ENCODE data around the gene BCAP29. TPM values are rescaled to one million over a fixed set of nuclear protein-coding genes. Genes with fewer than 3 reads are reported as not detected.

The BCAP29 gene
- total RNA-seq, 1 donor from 2014 or later = 73.0 TPM

DNA sequence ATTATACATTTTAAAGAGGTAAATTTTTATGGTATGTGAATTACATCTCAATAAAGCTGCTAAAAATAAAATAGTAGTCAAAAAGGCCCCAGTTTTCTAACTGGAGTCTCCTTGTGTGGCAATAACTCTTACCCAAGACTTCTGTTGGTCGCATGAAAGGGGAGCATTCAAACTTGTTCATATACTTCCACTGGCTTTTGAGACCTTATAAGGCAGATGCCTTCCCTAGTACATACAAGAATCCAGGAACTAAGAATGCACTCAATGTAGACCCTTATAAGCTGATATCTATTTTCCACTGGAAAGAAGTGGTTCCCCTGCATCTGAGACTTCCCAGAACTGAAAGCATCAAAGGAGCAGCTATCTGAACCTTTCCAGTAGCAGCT lies 13.0 kb downstream of the BCAP29 start:
- Mint-ChIP-seq H3K9me3 (ENCODE audit: low read depth) (no peaks in the 10 kb centered on the region), H3K4me1 (ENCODE audit: low read depth) (peaks cover 38% of the 10 kb centered on the region), H3K4me3 (ENCODE audit: unreplicated experiment) (no peak overlapping the region), H3K36me3 (ENCODE audit: low read depth) (peaks cover 9% of the 10 kb centered on the region), H3K27ac (ENCODE audit: unreplicated experiment) (no peak overlapping the region), H3K27me3 (ENCODE audit: low read depth) (no peaks in the 10 kb centered on the region)
- no peak for DNase-seq (ENCODE audit: low spot score)
- TF ChIP-seq, protein P1, sequence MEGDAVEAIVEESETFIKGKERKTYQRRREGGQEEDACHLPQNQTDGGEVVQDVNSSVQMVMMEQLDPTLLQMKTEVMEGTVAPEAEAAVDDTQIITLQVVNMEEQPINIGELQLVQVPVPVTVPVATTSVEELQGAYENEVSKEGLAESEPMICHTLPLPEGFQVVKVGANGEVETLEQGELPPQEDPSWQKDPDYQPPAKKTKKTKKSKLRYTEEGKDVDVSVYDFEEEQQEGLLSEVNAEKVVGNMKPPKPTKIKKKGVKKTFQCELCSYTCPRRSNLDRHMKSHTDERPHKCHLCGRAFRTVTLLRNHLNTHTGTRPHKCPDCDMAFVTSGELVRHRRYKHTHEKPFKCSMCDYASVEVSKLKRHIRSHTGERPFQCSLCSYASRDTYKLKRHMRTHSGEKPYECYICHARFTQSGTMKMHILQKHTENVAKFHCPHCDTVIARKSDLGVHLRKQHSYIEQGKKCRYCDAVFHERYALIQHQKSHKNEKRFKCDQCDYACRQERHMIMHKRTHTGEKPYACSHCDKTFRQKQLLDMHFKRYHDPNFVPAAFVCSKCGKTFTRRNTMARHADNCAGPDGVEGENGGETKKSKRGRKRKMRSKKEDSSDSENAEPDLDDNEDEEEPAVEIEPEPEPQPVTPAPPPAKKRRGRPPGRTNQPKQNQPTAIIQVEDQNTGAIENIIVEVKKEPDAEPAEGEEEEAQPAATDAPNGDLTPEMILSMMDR (IDR thresholded peaks at IDR 0.05) = no peak

DNA sequence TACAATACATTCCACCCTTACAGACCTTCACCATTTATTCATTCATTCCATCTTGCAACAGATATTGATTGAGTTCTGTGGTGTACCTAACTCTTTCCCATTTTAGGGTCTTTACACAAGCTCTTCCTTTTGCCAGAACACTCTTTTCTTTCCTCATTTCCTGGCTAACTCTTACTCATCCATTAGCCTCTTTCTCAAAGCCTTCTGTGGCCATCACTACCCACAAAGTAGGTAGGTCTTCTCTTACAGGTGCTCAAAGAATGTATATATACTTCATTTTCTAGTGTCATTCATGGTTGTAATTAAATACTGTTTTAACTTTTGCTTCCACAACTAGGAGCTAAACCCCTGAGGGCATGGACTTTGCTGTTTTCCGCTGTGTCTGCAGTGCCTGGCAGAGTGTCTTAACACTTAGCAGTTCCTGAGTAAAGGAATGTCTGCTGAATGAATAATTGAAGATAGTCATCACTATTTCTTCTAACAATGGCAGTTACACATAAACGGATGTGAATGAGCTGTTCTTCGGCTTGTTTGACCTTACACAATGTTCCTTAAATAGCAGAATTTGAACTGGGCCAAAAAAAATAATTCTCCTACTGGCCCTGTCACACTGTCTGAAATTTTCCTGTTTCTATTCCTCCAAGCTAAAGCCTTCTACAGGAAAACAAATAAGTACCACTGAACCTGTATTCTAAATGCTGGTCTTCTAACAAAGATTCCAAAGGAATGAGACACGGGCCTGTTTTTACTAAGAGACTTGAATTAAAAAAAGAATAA lies 15.1 kb downstream of the BCAP29 start:
- TF ChIP-seq, protein P1 (IDR thresholded peaks at IDR 0.05) = no peak
- no peak overlapping the region for H3K4me3 Mint-ChIP-seq (ENCODE audit: unreplicated experiment)
- DNase-seq (ENCODE audit: low spot score) = no peak

DNA sequence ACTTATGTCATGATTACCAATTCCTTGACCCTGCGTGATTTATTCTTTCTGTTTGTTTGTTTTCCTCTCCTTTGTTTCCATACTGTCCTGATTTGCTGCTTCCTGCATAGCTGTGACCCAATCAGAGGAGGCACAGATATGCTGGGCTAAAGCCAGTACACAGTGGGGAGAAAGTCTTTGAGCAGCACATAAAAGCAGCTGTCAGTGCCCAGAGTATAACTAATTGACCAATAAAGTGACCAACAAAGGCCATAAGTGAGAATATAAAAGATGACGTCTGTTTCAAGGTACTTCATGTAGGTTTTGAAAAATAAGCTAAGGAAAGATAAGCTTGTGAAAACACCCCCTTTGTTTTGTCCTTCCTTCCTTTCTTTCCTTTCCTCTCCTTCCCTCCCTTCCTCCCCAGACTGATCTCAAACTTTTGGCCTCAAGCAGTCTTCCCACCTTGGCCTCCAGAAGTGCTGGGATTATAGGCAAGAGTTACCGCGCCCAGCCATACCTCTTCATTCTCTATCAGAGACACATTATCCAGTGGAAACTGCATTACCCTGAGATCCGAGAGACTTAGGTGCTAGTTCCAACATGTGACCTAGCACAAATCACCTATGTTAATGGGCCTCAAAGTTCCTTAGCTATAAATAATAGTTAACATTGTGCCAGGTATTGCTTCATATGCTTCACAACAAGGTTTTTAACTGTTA lies 17.0 kb downstream of the BCAP29 start:
- Mint-ChIP-seq H3K27ac (ENCODE audit: unreplicated experiment) (peak overlapping the region; percentile 64), H3K4me3 (ENCODE audit: unreplicated experiment) (no peak overlapping the region), H3K36me3 (ENCODE audit: low read depth) (peaks cover 13% of the 10 kb centered on the region), H3K9me3 (ENCODE audit: low read depth) (no peaks in the 10 kb centered on the region), H3K4me1 (ENCODE audit: low read depth) (peaks cover 29% of the 10 kb centered on the region), H3K27me3 (ENCODE audit: low read depth) (no peaks in the 10 kb centered on the region)
- DNase-seq (ENCODE audit: low spot score) = no peak
- TF ChIP-seq, protein P1 (IDR thresholded peaks at IDR 0.05) = no peak

More for the DNA sequence above, 15.1 kb downstream of the BCAP29 start:
- peaks cover 38% of the 10 kb centered on the region for H3K4me1 Mint-ChIP-seq (ENCODE audit: low read depth)
- no peaks in the 10 kb centered on the region for H3K27me3 Mint-ChIP-seq (ENCODE audit: low read depth)
- peaks cover 4% of the 10 kb centered on the region for H3K36me3 Mint-ChIP-seq (ENCODE audit: low read depth)
- no peaks in the 10 kb centered on the region for H3K9me3 Mint-ChIP-seq (ENCODE audit: low read depth)
- H3K27ac Mint-ChIP-seq (ENCODE audit: unreplicated experiment) = peak overlapping the region; percentile 95

DNA sequence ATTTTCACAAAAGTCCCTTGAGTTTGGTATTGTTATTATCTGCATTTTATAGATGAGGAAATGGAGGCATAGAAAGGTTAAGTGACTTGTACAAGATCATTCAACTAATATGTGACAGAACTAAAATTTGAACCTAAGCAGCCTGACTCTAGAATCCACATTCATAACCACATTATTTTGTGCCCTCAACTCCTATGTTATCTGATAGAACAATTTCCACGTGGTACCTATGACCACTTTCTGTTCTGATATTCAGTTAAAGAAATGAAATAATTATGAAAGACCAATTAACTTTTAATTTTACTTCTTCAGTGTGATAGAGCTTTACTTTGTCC lies 17.5 kb downstream of the BCAP29 start:
- no peak overlapping the region for H3K4me3 Mint-ChIP-seq (ENCODE audit: unreplicated experiment)
- H3K27me3 Mint-ChIP-seq (ENCODE audit: low read depth) = no peaks in the 10 kb centered on the region
- no peaks in the 10 kb centered on the region for H3K9me3 Mint-ChIP-seq (ENCODE audit: low read depth)
- peaks cover 14% of the 10 kb centered on the region for H3K36me3 Mint-ChIP-seq (ENCODE audit: low read depth)
- TF ChIP-seq, protein P1 (IDR thresholded peaks at IDR 0.05) = no peak
- H3K4me1 Mint-ChIP-seq (ENCODE audit: low read depth) = peaks cover 24% of the 10 kb centered on the region
- H3K27ac Mint-ChIP-seq (ENCODE audit: unreplicated experiment) = no peak overlapping the region
- DNase-seq (ENCODE audit: low spot score) = no peak

DNA sequence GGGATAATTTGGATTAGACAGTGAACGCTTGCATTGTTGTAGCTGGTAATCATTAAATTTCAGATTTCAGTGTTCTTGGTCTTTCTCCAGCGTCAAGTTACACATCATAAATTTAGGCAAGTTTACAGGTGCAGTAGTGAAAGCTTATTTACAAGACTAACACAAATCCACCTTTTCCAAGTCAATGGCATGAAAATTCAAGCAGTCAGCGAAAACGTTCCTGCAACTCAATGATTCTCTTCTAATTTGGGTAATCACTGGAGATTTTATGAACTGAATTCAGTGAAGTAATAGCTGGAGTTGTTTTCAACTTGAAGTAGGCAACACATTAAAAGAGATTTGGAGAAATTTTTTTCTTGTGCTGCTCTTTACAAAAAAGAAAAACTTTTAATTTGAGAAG lies 17.9 kb downstream of the BCAP29 start:
- Mint-ChIP-seq H3K4me1 (ENCODE audit: low read depth) (peaks cover 23% of the 10 kb centered on the region), H3K27me3 (ENCODE audit: low read depth) (no peaks in the 10 kb centered on the region), H3K9me3 (ENCODE audit: low read depth) (no peaks in the 10 kb centered on the region), H3K36me3 (ENCODE audit: low read depth) (peaks cover 15% of the 10 kb centered on the region), H3K4me3 (ENCODE audit: unreplicated experiment) (no peak overlapping the region), H3K27ac (ENCODE audit: unreplicated experiment) (no peak overlapping the region)
- no peak for DNase-seq (ENCODE audit: low spot score)
- TF ChIP-seq, protein P1 (IDR thresholded peaks at IDR 0.05) = no peak
